GM19025 (cell line): ENCODE measurements around the gene PASK.

ENCODE experiments used
- ATAC-seq: cut with Tn5 transposase; IDR thresholded peaks from one replicate; pipeline ENCODE4 v1.9.1; 2021; ENCODE audit warnings: mild to moderate bottlenecking, low read depth, moderate library complexity; ENCODE audit not compliant: unreplicated experiment

The PASK gene

DNA sequence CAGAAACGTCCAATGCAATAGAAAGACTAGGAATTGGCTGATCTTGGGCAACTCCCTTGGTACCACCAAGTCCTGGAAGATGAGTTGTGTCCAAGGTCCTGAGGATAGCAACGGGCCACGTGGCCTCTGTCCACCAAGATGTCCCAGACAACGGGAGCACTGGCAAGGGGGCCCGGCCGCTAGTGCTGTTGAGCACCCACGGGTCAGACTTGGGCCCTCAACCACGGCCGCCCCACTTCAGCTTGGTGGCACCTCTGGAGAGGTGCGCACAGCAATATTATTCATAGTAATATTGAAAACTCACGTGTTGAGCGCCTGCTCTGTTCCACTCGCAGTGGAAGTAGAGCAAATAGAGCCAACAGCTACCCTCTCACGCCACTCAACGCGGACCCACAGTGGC lies 19.0 kb downstream of the PASK start:
- ATAC-seq, result no peak

- no peak for ATAC-seq
Observed at GRCh38 chr2:241129086-241129871, 20.0 kb downstream of the PASK start.

GRCh38 chr2:241128266-241128665 lies 21.0 kb downstream of the PASK start:
- no peak for ATAC-seq

DNA sequence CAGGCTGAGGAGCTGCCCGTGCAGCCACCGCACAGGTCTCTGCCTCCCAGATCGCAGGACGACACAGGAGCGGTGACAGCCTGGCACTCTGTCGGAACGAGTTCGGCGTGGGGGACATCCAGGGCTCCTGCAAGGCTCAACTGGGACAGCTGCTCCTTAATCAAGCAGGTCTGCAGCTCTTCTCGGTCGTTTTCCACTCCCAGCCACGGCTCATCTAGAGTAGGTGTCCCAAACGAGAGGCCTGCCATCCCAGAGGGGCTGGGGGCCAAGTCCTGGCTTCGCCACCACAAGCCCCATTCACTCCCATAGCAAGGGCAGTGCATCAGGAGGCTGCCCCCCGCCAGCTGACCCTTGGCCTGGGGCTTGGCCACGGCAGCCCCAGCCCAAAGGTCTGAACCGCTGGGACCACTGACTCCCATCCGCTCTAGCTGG lies 22.5 kb downstream of the PASK start:
- ATAC-seq, result no peak

DNA sequence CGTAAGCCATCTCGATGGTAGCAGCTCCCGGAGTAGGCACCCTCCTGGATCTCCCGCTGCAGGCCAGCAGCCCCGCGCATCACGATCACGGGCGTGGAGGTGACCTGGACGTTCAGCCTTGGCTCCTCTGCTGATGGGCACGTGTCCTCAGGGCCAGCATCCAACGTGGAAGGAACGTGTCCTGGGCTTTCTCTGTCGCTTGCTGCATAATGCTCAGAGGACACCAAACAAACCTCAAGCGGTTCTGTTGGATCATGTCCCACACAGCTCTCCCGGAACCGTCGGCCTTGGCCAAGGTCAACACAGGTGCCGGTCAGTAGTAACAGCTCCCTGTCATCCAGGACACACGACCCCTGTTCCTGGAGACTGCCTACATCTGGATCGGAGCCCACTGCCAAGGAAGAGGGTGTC lies 23.1 kb downstream of the PASK start:
- no peak for ATAC-seq

GRCh38 chr2:241125626-241126025 lies 23.6 kb downstream of the PASK start:
- ATAC-seq, result no peak

- ATAC-seq, result no peak
Observed at GRCh38 chr2:241123816-241124536, 25.3 kb downstream of the PASK start.

- ATAC-seq, result no peak
Observed at GRCh38 chr2:241122376-241123002, 26.8 kb downstream of the PASK start.

GRCh38 chr2:241121008-241121407 lies 28.3 kb downstream of the PASK start:
- ATAC-seq, result no peak

DNA sequence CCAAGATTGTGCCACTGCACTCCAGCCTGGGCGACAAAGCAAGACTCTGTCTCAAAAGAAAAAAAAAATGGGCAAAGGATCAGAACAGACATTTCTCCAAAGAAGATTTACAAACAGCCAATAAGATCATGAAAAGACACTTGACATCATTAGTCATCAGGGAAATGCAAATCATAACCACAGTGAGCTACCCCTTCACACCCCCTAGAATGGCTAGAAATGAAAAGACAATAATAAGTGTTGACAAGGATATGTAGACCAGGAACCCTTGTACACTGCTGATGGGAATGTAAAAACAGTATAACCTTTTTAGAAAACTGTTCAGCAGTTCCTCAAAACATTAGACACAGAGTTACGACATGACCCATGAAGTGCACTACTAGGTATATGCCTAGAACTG lies 28.8 kb downstream of the PASK start:
- no peak for ATAC-seq

GRCh38 chr2:241118737-241119505 lies 30.4 kb downstream of the PASK start:
- no peak for ATAC-seq

DNA sequence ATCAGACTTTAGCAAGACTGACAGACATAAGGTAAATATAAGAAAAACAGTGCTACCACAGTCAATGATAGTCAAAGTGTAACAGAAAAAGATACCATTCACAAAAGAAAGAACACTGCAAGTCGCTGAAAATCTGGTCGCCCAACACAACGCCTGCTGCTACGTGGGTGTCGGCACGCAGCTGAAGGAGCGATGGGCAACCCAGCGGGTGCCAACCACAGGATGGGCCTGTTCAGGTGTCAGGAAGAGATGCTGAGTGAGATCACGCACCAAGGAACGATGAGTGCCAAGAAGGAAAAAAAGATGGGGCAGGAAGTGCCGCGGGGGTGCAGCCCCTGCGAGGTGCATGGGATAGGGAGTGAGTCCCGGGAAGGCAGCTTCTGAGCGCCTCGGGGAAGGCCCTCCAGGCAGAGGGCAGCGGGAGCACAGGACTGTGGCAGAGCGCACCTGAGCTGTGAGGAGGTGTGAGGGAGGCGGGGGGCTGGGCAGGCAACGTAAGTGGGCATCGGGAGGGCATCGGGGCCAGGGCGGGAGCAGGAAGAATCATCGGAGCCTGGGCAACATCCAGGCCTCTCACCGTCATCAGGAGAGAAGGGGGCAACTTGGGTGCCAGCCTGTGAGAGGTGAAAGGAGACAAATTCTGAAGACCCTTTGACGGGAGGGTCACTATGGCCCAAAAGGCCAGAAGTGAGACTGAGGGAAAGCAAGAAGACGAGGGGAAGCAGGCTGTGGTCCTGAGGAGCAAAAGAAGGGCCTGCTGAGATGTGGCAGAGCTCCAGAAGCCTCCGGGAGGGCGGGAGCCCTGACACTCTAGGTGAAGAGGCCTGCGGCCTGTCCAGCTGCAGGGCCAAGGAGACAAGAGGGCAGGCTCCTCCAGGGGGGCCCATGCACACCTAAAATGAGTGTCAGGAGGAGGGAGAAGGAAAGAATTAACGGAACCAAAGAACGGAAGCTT lies 32.4 kb downstream of the PASK start:
- ATAC-seq, result no peak

DNA sequence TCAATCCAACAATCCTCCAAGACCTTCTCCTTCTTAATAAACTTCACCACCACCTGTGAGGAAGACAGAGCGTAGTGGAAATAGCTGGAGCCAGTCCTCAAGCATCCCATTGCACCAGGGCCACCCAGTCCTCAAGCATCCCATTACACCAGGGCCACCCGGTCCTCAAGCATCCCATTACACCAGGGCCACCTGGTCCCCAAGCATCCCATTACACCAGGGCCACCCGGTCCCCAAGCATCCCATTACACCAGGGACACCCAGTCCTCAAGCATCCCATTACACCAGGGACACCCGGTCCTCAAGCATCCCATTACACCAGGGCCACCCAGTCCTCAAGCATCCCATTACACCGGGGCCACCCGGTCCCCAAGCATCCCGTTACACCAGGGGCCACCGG lies 33.9 kb downstream of the PASK start:
- ATAC-seq, result no peak

GRCh38 chr2:241114836-241115235 lies 34.4 kb downstream of the PASK start:
- ATAC-seq, result no peak

- ATAC-seq, result no peak
Observed at GRCh38 chr2:241112592-241112991, 36.7 kb downstream of the PASK start.

DNA sequence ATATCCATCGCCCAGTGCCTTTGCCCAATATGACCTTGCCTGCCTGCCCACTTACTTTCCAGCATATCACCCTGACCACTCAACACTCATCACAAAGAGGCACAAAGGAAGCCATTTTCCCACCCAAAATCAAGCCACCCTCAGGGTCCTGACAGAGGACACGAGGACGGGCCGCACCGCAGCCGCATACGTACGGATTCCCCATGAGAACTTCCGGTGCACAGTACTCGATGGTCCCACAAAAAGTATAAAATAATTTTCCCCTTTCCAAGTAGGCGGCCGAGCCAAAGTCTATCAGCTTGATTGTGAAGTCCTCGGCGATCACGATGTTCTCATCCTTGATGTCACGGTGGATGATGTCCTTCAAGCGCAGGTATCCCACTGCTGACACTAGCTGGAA lies 37.2 kb downstream of the PASK start:
- ATAC-seq, result no peak

DNA sequence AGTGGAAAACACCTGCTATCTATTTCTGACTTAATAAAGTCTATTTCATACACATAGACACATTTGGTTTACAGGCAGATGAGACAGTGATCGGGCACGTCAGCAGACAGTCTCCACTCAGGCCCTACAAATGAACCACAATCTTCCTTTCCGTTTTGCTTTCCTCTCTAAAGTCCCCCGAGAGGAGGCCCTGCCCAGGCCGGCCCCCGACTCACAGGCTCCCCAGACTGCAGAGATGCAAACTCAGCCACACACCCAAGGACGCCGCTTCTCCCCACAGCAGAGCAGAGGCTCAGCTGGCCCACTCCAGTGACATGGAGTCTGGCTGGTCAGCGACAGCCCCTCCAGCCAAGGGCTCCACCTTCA lies 37.8 kb downstream of the PASK start:
- ATAC-seq, result peak; percentile 38

DNA sequence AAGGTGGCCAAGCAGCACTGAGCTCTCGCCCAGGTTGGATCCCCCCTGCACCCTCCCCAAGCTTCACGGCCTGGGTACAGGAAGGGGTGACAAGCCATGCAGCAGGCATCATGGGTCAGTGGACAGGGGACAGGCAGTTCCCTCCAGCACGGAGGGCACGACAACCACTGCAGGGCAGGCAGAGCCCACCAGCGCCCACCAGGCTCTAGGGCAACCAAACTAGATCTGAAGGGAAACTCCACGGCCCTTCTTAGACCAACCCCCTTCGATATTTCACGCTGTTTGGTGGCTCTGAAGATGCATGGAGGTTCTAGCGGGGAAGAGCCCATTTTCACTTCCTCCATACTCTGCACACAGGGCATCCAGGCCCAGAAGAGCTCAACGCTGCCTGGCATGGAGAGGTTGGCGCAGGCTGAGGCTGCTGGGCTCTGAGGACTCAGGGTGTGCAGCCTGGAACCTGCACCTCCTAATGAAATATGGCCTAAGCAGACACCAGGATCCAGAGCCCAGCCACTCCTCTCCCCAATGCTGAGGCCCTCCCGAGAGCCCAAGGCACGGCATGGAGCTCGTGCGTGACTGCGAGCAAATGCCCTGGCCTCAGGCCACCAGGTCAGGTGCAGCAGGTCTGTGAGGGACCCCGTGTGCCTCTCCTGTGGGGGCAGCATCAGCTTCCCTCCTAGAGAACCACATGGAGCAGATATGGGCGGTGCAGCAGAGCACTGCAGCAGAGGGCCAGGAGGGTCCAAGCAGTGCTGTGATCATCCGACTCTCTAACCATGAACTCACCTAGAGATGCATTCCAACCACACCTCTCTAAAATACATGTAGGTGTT lies 38.4 kb downstream of the PASK start:
- peak; percentile 29 for ATAC-seq

DNA sequence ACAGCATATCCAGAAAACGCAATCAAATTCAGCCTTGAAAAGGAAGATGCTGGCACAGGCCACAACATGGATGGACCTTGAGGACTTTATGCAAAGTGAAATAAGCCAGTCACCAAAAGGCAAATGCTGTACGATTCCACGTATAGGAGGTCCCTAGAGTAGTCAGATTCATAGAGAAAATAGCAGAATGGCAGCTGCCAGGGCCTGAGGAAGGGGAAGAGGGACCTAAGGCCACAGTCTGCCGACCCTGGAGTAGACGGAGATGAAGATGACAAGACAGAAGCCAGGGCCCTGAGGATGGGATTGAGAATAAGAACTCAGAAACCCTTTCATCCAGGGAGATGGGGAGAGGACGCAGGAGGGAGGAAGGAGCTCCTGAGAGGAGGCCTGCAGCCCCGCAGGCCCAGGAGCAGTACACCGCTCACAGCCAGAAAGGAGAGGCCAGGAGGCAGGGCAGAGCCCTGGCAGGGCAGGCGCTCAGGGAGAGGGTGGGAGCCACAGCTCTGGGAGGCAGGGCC lies 39.1 kb downstream of the PASK start:
- peak; percentile 20 for ATAC-seq
